MG63 (cell line): Measurements from ENCODE around the gene MSMP. TPM values are rescaled to one million over a fixed set of nuclear protein-coding genes. Genes with fewer than 3 reads are reported as not detected.
A peak's percentile ranks its signal among the peaks of the same experiment; 100 is the strongest.

Experiments used
- DNase-seq: peaks from one replicate; pipeline ENCODE4 v3.0.0-alpha.2; 2020
- H3K27me3 ChIP-seq: fragments of 250-450 bp; sonication (Bioruptor Pico); 2 replicates; pipeline ENCODE4 v1.5.1; 2020; ENCODE audit warnings: mild to moderate bottlenecking, moderate library complexity
- H3K36me3 ChIP-seq: fragments of 250-450 bp; sonication (Bioruptor Pico); 2 replicates; pipeline ENCODE4 v1.5.1; 2020; ENCODE audit warnings: mild to moderate bottlenecking, moderate library complexity
- H3K4me3 ChIP-seq: fragments of 250-450 bp; sonication (Bioruptor Pico); 2 replicates; pipeline ENCODE4 v1.5.1; 2020; ENCODE audit warnings: mild to moderate bottlenecking, moderate library complexity
- H3K9me3 ChIP-seq: fragments of 250-450 bp; sonication (Bioruptor Pico); 2 replicates; pipeline ENCODE4 v1.5.1; 2020; ENCODE audit warnings: mild to moderate bottlenecking, moderate library complexity
- total RNA-seq: library from RNA; depleted of rRNA; stranded (reverse); fragments of >200 nt; shearing (Covaris generic); gene quantifications from 2 replicates; pipeline ENCODE4 v1.2.3, GENCODE V29; 2014; ENCODE audit warnings: low replicate concordance

MSMP gene
- total RNA-seq, 1 experiment from 2014 or later: not detected

- peak; percentile 67 for DNase-seq
- no peaks in the 10 kb centered on the region for H3K9me3 ChIP-seq
- peaks cover 83% of the 10 kb centered on the region for H3K36me3 ChIP-seq
- H3K4me3 ChIP-seq: peak overlapping the region; percentile 72
- no peaks in the 10 kb centered on the region for H3K27me3 ChIP-seq
These were observed 21.1 kb downstream of the MSMP start for GRCh38 chr9:35732800-35733541.

DNA sequence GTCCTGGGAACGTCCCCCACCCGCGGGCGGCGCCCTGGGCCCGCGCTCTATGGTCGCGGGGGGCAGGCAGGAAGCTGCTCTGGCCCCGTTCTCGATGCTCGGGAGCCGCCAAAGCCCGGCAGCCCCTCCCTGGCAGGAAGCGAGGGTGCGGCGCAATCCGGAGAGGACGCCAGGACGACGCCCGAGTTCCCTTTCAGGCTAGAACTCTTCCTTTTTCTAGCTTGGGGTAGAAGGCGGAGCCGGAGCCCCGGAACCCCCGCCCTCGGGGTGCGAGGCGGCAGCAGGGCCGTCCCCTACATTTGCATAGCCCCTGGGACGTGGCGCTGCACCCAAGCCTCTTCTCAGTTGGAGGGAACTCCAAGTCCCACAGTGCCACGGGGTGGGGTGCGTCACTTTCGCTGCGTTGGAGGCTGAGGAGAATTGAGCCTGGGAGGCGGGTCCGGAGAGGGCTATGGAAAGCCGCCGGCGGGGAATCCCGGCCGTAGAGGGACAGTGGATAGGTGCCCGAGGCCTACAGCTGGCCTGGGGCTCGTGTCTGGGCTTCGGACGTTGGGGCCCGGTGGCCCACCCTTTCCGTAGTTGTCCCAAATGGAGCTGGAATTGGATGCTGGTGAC is 21.8 kb downstream of the MSMP start, which contains the start of the genes CREB3 and TLN1:
Gene CREB3 (plus strand): TSS at position 482 of the 615 bp plus-strand sequence. CDS start 107 bp downstream, at position 589.
Gene TLN1 (minus strand): TSS at position 11 of the 615 bp plus-strand sequence. CDS start 6,501 bp downstream, outside the sequence.
- Histone ChIP-seq H3K36me3 (peaks cover 83% of the 10 kb centered on the region), H3K9me3 (no peaks in the 10 kb centered on the region), H3K27me3 (no peaks in the 10 kb centered on the region), H3K4me3 (peak within 1 kb of the TSS; percentile 72)
- DNase-seq: peak; percentile 100

DNA sequence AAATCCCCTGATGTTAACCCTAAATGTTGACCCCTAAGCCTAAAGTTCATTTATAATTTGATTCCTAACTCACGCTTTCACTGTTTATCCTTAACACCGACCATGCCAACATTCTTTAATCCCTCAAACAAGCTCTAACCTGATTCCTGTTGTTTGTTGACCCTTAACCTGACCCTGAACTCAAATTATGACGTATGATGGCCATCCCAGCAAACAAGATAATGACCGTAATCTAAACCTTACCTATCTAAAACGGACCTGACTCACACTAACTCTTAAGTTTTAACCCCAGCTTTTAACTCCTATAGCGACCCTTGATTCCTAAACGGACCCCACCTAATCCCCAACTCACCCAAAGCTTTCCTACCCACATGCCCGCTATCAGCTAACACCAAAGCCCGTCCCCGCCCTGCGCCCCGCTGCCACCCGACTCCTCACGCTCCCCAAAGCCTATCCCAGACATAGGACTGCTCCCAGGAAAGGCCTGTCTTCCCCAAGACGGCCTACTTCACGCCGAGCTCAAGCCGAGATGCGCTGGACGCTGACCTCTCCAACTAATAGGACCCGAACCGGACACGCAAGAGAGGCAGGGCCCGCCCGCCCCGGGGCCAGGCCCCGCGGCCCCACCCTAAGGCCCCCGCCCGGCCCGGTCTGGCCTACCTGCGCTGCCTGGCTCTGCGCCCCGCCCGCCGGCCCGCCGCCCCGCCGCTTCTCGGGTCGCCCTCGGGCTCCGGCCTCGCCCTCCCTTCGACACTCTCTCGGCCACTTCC is 22.5 kb downstream of the MSMP start:
- Histone ChIP-seq H3K27me3 (no peaks in the 10 kb centered on the region), H3K36me3 (peaks cover 83% of the 10 kb centered on the region), H3K4me3 (peak overlapping the region; percentile 72), H3K9me3 (no peaks in the 10 kb centered on the region)
- no peak for DNase-seq

DNA sequence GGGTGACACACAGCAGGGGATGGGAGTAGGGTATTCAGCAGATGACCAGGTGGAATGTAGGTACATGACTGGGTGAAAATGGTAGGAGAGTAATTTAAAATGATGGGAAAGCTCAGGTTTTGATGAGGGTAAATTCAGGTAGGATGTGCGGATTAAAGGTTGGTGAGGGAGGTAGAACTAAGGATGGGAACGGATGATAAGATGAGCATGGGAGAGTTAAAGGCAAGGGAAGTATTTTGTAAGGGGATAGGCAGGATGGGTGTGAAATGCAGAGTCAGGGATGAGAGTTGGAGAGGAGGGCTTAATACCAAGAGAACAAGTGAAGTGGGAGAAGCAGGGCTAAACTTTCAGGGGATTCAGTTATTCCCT is 23.6 kb downstream of the MSMP start:
- Histone ChIP-seq H3K27me3 (no peaks in the 10 kb centered on the region), H3K36me3 (peaks cover 83% of the 10 kb centered on the region), H3K9me3 (no peaks in the 10 kb centered on the region), H3K4me3 (peak overlapping the region; percentile 72)
- no peak for DNase-seq

GRCh38 chr9:35729700-35730485 is 24.2 kb downstream of the MSMP start:
- Histone ChIP-seq H3K27me3 (no peaks in the 10 kb centered on the region), H3K4me3 (peak overlapping the region; percentile 72), H3K36me3 (peaks cover 83% of the 10 kb centered on the region), H3K9me3 (no peaks in the 10 kb centered on the region)
- peak; percentile 80 for DNase-seq

DNA sequence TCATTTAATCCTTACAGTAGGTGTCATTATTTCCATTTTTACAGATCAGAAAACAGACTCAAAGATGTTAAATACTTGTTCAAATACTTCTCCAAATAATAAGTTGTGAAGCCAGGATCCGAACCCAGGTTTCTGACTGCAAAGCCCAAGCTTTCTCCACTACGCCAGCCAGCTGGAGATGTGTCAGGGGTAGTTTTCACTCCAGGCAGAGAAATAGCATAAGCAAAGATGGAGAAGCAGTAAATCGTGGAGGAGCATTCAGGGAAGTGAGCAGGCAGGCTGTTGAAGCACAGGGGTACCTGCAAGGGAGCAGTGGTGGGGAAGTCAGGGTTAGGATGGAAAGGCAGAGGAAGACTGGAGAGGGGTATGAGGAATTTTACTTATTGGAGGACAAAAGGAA is 25.0 kb downstream of the MSMP start:
- H3K4me3 ChIP-seq: peak overlapping the region; percentile 72
- H3K36me3 ChIP-seq: peaks cover 83% of the 10 kb centered on the region
- DNase-seq: no peak
- no peaks in the 10 kb centered on the region for H3K27me3 ChIP-seq
- no peaks in the 10 kb centered on the region for H3K9me3 ChIP-seq

DNA sequence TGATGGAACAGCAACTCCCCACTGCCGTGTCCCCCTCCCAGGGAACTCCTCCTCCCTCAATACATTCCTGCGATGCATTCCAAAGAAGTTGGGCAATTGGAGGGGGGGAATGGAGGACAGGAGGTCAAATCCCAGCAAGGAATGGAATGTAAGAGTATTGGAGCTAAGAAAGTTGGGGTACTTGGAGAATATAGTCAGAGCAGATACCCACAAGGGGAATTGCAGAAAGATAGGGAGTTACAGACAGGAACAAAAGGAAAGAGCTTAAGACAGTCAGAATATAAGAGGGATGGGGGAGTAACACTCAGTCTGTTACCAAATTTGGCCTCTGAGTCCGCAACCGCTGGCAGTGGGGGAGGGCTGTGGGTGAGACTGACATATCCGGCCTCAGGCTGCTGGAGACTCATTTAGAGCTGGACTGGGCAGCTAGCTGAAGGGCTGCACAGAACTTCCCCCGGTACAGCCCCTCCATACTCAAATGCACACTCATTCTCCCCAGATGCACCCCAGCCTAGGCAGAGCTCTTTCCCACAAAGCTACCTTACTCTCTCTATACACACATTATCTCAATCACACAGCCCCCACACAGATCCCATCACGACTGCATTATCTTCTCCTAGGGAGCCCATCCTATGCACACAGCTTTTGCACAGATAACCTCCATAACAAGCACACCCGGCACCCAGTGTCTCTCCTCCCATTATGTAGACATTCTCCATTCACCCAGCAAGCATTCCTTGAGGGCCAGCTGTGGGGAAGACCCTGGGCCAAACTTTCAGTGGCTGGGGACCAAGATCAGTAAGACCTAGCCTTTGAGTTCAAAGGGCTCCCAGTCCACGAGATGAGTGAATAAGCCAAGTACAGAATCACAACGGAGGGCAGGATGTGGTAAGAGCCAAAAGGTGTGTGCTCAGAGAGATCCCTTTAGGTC is 25.8 kb downstream of the MSMP start:
- Histone ChIP-seq H3K4me3 (peak overlapping the region; percentile 72), H3K36me3 (peaks cover 83% of the 10 kb centered on the region), H3K9me3 (no peaks in the 10 kb centered on the region), H3K27me3 (no peaks in the 10 kb centered on the region)
- DNase-seq: peak; percentile 95

GRCh38 chr9:35727676-35728040 is 26.4 kb downstream of the MSMP start:
- Histone ChIP-seq H3K36me3 (peaks cover 89% of the 10 kb centered on the region), H3K4me3 (peak overlapping the region; percentile 72), H3K27me3 (no peaks in the 10 kb centered on the region), H3K9me3 (no peaks in the 10 kb centered on the region)
- DNase-seq: no peak

GRCh38 chr9:35726931-35727330 is 27.1 kb downstream of the MSMP start:
- Histone ChIP-seq H3K4me3 (no peak overlapping the region), H3K36me3 (peaks cover 96% of the 10 kb centered on the region), H3K27me3 (no peaks in the 10 kb centered on the region), H3K9me3 (no peaks in the 10 kb centered on the region)
- peak; percentile 51 for DNase-seq

- no peak overlapping the region for H3K4me3 ChIP-seq
- H3K36me3 ChIP-seq: peaks cover 98% of the 10 kb centered on the region
- no peaks in the 10 kb centered on the region for H3K27me3 ChIP-seq
- no peaks in the 10 kb centered on the region for H3K9me3 ChIP-seq
- DNase-seq: no peak
These were observed 28.7 kb downstream of the MSMP start for GRCh38 chr9:35725362-35725761.

DNA sequence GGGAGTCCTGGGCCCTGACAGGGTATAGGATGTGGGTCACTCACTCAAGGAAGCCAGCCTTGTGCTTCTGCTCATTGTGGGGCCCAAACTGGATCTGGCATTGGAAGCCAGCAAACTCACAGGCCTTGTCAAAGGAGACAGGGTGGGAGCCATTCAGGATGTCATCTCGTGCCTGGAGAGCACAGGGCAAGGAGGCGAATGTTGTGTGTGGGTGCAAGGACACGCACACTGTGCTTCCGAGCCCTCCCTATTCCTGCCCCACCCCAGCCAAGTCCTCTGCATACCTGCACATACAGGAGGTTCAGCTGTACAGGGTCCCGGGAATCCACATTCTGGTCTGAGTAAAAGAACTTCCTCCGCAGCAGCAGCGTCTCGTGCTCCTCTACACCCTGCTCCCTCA is 30.2 kb downstream of the MSMP start:
- peaks cover 100% of the 10 kb centered on the region for H3K36me3 ChIP-seq
- H3K9me3 ChIP-seq: no peaks in the 10 kb centered on the region
- H3K4me3 ChIP-seq: no peak overlapping the region
- no peaks in the 10 kb centered on the region for H3K27me3 ChIP-seq
- no peak for DNase-seq

DNA sequence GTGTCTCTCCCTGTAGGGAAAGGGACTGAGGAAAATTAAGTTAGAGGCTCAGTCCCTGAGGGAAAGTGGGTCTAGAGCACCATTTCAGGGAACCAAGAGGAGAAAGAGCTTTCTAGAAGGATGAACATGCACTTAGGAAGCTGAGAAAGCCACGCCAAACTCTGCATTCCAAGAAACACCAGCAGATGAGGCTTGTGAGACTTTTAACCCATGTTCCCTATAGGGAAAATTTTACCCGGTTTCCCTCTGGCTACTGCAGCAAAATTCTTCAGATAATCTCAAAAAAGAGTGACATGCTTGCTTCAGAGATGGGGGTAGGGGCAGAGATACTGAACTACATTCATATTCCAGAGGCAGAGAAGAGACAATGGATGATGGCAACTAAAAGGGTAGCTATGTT is 30.6 kb downstream of the MSMP start:
- Histone ChIP-seq H3K27me3 (no peaks in the 10 kb centered on the region), H3K4me3 (no peak overlapping the region), H3K9me3 (no peaks in the 10 kb centered on the region), H3K36me3 (peaks cover 100% of the 10 kb centered on the region)
- DNase-seq: no peak

DNA sequence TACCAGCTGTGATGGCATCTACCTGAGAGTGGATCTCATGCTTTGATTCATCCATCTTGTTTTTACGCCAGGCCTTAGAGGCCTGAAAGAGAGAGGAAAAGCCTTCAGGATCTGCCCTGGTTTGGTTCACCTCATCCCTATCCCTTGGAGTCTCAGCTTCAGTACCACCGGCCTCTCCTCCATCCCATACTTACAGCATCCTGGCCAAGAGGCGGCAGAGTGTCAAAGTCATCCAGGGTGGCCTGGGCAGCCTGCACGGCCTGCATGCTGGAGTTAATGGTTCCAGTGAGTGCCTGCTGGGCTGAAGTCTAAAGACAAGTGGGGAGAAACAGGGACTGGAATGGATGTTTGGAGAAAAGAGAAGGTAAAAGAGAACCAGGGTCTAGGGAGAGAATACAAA is 34.5 kb downstream of the MSMP start:
- Histone ChIP-seq H3K27me3 (no peaks in the 10 kb centered on the region), H3K4me3 (no peak overlapping the region), H3K9me3 (no peaks in the 10 kb centered on the region), H3K36me3 (peaks cover 100% of the 10 kb centered on the region)
- no peak for DNase-seq

- no peak for DNase-seq
- no peaks in the 10 kb centered on the region for H3K27me3 ChIP-seq
- peaks cover 100% of the 10 kb centered on the region for H3K36me3 ChIP-seq
- no peak overlapping the region for H3K4me3 ChIP-seq
- no peaks in the 10 kb centered on the region for H3K9me3 ChIP-seq
These were observed 35.2 kb downstream of the MSMP start for GRCh38 chr9:35718721-35719511.
